SK-N-SH (cell line): ENCODE results near the gene FKBP8. TPM values are rescaled to one million over a fixed set of nuclear protein-coding genes. Genes with fewer than 3 reads are reported as not detected.

Experiments
- CTCF ChIA-PET: fragments of 300-600, 350-600 bp; formaldehyde crosslinking; extraction: SDS; loops from one replicate; lab custom pipeline; 2021; lab: Yijun Ruan, JAX
- POLR2A ChIA-PET: fragments of 350-600 bp; sonication (Branson Sonifier 250); formaldehyde crosslinking; extraction: SDS; loops from one replicate; lab custom pipeline; 2020; ENCODE audit warnings: antibody characterized with exemption, inconsistent platforms; lab: Yijun Ruan, JAX
- DNase-seq: peaks from one replicate; pipeline ENCODE4 v3.0.0; 2012
- H2AFZ ChIP-seq: fragments of 200-600 bp; sonication (generic); 2 replicates; pipeline ENCODE4 v1.8.1; 2016; ENCODE audit warnings: antibody characterized with exemption, mild to moderate bottlenecking, low read depth
- H3F3A ChIP-seq: fragments of 200-600 bp; sonication (generic); replicated peaks from 2 replicates; pipeline ENCODE3; 2016; ENCODE audit warnings: antibody characterized with exemption, mild to moderate bottlenecking; ENCODE audit not compliant: insufficient read depth
- H3K27ac ChIP-seq, 2 experiments: fragments of 200-500 bp in 1 of 2; fragments of 200-600 bp in 1 of 2; sonication (Bioruptor generic) in 1 of 2; sonication (generic), shearing (Covaris generic) in 1 of 2; 2 replicates each; pipeline versions ENCODE4 v1.5.1 to v1.6.1; 2014 to 2016; ENCODE audit warnings: low read depth in 2 of 2, inconsistent platforms in 1 of 2, low read length in 1 of 2, mild to moderate bottlenecking in 1 of 2, mixed read lengths in 1 of 2
- H3K27me3 ChIP-seq: fragments of 200-600 bp; sonication (generic), shearing (Covaris generic); 2 replicates; pipeline ENCODE4 v1.6.1; 2016; ENCODE audit warnings: mixed run types; ENCODE audit not compliant: insufficient read depth
- H3K36me3 ChIP-seq, 2 experiments: fragments of 200-500 bp in 1 of 2; fragments of 200-600 bp in 1 of 2; sonication (Bioruptor generic) in 1 of 2; sonication (generic) in 1 of 2; replicated peaks in 1 of 2; 2 replicates each; pipeline versions ENCODE3 to v1.5.1; 2014 to 2016; ENCODE audit warnings: low read length in 1 of 2, mild to moderate bottlenecking in 1 of 2; ENCODE audit not compliant: insufficient read depth in 2 of 2, control insufficient read depth in 1 of 2
- H3K4me1 ChIP-seq, 2 experiments: fragments of 200-500 bp in 1 of 2; fragments of 200-600 bp in 1 of 2; sonication (Bioruptor generic) in 1 of 2; sonication (generic), shearing (Covaris generic) in 1 of 2; 2 replicates each; pipeline versions ENCODE4 v1.5.1 to v1.6.1; 2014 to 2016; ENCODE audit warnings: low read depth in 1 of 2, low read length in 1 of 2, mixed run types in 1 of 2; ENCODE audit not compliant: insufficient read depth in 2 of 2, control insufficient read depth in 1 of 2
- H3K4me2 ChIP-seq: fragments of 200-600 bp; sonication (generic), shearing (Covaris generic); 2 replicates; pipeline ENCODE4 v1.6.1; 2017; ENCODE audit warnings: mixed run types
- H3K4me3 ChIP-seq, 2 experiments: fragments of 200-500 bp in 1 of 2; fragments of 200-600 bp in 1 of 2; sonication (Bioruptor generic) in 1 of 2; sonication (generic), shearing (Covaris generic) in 1 of 2; 2 replicates each; pipeline versions ENCODE4 v1.5.1 to v1.8.1; 2014 to 2016; ENCODE audit warnings: low read depth in 2 of 2, inconsistent platforms in 1 of 2, low read length in 1 of 2, mild to moderate bottlenecking in 1 of 2, mixed read lengths in 1 of 2, moderate library complexity in 1 of 2
- H3K79me2 ChIP-seq: fragments of 200-600 bp; sonication (generic); 2 replicates; pipeline ENCODE4 v1.8.1; 2017; ENCODE audit warnings: mild to moderate bottlenecking; ENCODE audit not compliant: insufficient read depth
- H3K9ac ChIP-seq: fragments of 200-600 bp; sonication (generic); 2 replicates; pipeline ENCODE4 v1.6.1; 2017; ENCODE audit warnings: mixed run types
- H3K9me2 ChIP-seq: fragments of 200-600 bp; sonication (generic); 2 replicates; pipeline ENCODE4 v1.6.1; 2017; ENCODE audit warnings: mixed run types
- H3K9me3 ChIP-seq: fragments of 200-600 bp; sonication (generic); 2 replicates; pipeline ENCODE4 v1.6.1; 2017; ENCODE audit warnings: mixed run types, mild to moderate bottlenecking, moderate library complexity
- H4K20me1 ChIP-seq: fragments of 200-600 bp; sonication (generic); 2 replicates; pipeline ENCODE4 v1.6.1; 2017; ENCODE audit warnings: mild to moderate bottlenecking, mixed run types; ENCODE audit not compliant: insufficient read depth
- CHD2 ChIP-seq: fragments of 150-350 bp; IDR thresholded peaks from 2 replicates; pipeline ENCODE4 v1.6.1; 2018; ENCODE audit warnings: low read length; ENCODE audit not compliant: partially characterized antibody
- CTCF ChIP-seq: fragments of 200-600 bp; sonication (generic); IDR thresholded peaks from 2 replicates; pipeline ENCODE4 v1.6.1; 2017; ENCODE audit warnings: antibody characterized with exemption, mild to moderate bottlenecking, moderate library complexity
- ELF1 ChIP-seq: IDR thresholded peaks from 2 replicates; pipeline ENCODE4 v1.4.0; 2012
- EP300 ChIP-seq, 2 experiments: IDR thresholded peaks; 2 replicates each; pipeline versions ENCODE4 v1.4.0 to v1.6.1; 2012; ENCODE audit warnings: borderline replicate concordance in 1 of 2, low read depth in 1 of 2, low read length in 1 of 2
- EZH2phosphoT487 ChIP-seq: fragments of 200-600 bp; sonication (generic); IDR thresholded peaks from 2 replicates; pipeline ENCODE4 v1.6.1; 2017; ENCODE audit warnings: low read depth, mixed run types, mild to moderate bottlenecking, antibody characterized with exemption, moderate library complexity, borderline replicate concordance
- FOXJ3 ChIP-seq: sonication (generic); formaldehyde crosslinking; IDR thresholded peaks from 2 replicates; pipeline ENCODE4 v1.5.1; 2020; ENCODE audit warnings: mild to moderate bottlenecking, missing genetic modification reagents
- FOXM1 ChIP-seq: IDR thresholded peaks from 2 replicates; pipeline ENCODE4 v1.4.0; 2012; ENCODE audit warnings: low read depth, mild to moderate bottlenecking
- GATA2 ChIP-seq: sonication (generic); formaldehyde crosslinking; IDR thresholded peaks from 2 replicates; pipeline ENCODE4 v1.5.0; 2020; ENCODE audit warnings: mild to moderate bottlenecking, missing genetic modification reagents
- MXI1 ChIP-seq: IDR thresholded peaks from 2 replicates; pipeline ENCODE4 v1.6.1; 2012; ENCODE audit warnings: mild to moderate bottlenecking, low read depth, low read length, improper control_type of control experiment
- NFIC ChIP-seq: IDR thresholded peaks from 2 replicates; pipeline ENCODE4 v1.4.0; 2012; ENCODE audit warnings: borderline replicate concordance
- POLR2AphosphoS5 ChIP-seq: IDR thresholded peaks from 2 replicates; pipeline ENCODE4 v1.6.1; 2012; ENCODE audit warnings: low read depth, low read length
- RXRA ChIP-seq: IDR thresholded peaks from 2 replicates; pipeline ENCODE4 v1.4.0; 2012; ENCODE audit warnings: low read depth, mild to moderate bottlenecking, borderline replicate concordance
- SMC3 ChIP-seq: IDR thresholded peaks from 2 replicates; pipeline ENCODE4 v1.6.1; 2012; ENCODE audit warnings: low read depth, low read length, improper control_type of control experiment
- TCF12 ChIP-seq: IDR thresholded peaks from 2 replicates; pipeline ENCODE4 v1.4.0; 2012
- USF2 ChIP-seq: fragments of 150-350 bp; IDR thresholded peaks from 2 replicates; pipeline ENCODE4 v1.6.1; 2017; ENCODE audit warnings: antibody characterized with exemption, low read length, low read depth, borderline replicate concordance
- ZBTB33 ChIP-seq: IDR thresholded peaks from 2 replicates; pipeline ENCODE4 v1.4.0; 2012; ENCODE audit warnings: low read depth, borderline replicate concordance
- whole genome bisulfite sequencing: methylation state at CpG from one replicate; pipeline ENCODE4 v1.1.6; 2017; ENCODE audit warnings: low lambda C conversion rate; 5-methylcytosine and 5-hydroxymethylcytosine counted together
- polyA plus RNA-seq, 3 experiments: library from polyadenylated mRNA; depleted of rRNA; stranded (reverse); fragments of >200 nt; gene quantifications; 2 replicates each; pipeline ENCODE4 v1.2.3, GENCODE V29; 2012

FKBP8 gene
- polyA plus RNA-seq, 1 of the 3 experiments (the other 2 are of a cell fraction), result 273 TPM

- CTCF ChIA-PET, result interaction anchor here (1.1 to 5.1 kb wide), 7 partner anchors 14 to 83 kb away, joined by 3 to 58 read pairs (median 7); partner anchors contain the start of gene ELL
Observed at GRCh38 chr19:18507021-18507726, 36.2 kb downstream of the FKBP8 start.

GRCh38 chr19:18506101-18506930, 37.1 kb downstream of the FKBP8 start:
- CTCF ChIA-PET, result interaction anchor here (1.1 to 5.1 kb wide), 6 partner anchors 15 to 84 kb away, joined by 3 to 58 read pairs (median 5); partner anchors contain the start of gene ELL
- POLR2A ChIA-PET, result interaction anchor here (1.0 kb wide), 1 partner anchor 13 kb away, joined by 3 read pairs; no protein-coding TSS in a partner anchor
- H4K20me1 ChIP-seq, result peaks cover 100% of the 10 kb centered on the region

More at GRCh38 chr19:18507021-18507726, 36.2 kb downstream of the FKBP8 start:
- WGBS, result 57% methylated on average over 5 of the region's 9 CpGs
- H4K20me1 ChIP-seq, result peaks cover 100% of the 10 kb centered on the region
- peaks cover 98% of the 10 kb centered on the region for H3K79me2 ChIP-seq
- peaks cover 0 to 63% of the 10 kb centered on the region in 2 experiments; a peak in 1 of 4 replicates for H3K4me1 ChIP-seq
- no peaks in the 10 kb centered on the region for H3K36me3 ChIP-seq
- no peaks in the 10 kb centered on the region for H3K9me2 ChIP-seq
- POLR2A ChIA-PET, result interaction anchor here (1.0 kb wide), 1 partner anchor 12 kb away, joined by 3 read pairs; no protein-coding TSS in a partner anchor
- H3F3A ChIP-seq, result no peaks in the 10 kb centered on the region
- no peak overlapping the region for H3K4me3 ChIP-seq
- TF ChIP-seq SMC3 (no peak), NFIC (peak; percentile 24; the same call in 1 of the 2 replicates), TCF12 (peak; percentile 23; the same call in 1 of the 2 replicates), GATA2 (CRISPR knock-in tag) (peak; percentile 75), EP300 (IDR thresholded peaks at IDR 0.05; ENCODE audit: borderline replicate concordance in 1 of 2, low read depth in 1 of 2, low read length in 1 of 2) (peak in 1 of 2 experiments; percentile 40; a peak in 1 of 4 replicates)
- H3K9me3 ChIP-seq, result no peaks in the 10 kb centered on the region
- H3K9ac ChIP-seq, result no peak overlapping the region
- DNase-seq, result peak; percentile 57
- H2AFZ ChIP-seq, result no peak overlapping the region
- peak overlapping the region in 1 of 2 experiments; percentile 64; a peak in 2 of 4 replicates for H3K27ac ChIP-seq
- peak overlapping the region; percentile 41 for H3K4me2 ChIP-seq
- H3K27me3 ChIP-seq, result no peaks in the 10 kb centered on the region

More at GRCh38 chr19:18506101-18506930, 37.1 kb downstream of the FKBP8 start:
- no peak overlapping the region for H3K4me3 ChIP-seq
- peak overlapping the region; percentile 41; the same call in 1 of the 2 replicates for H3K4me2 ChIP-seq
- peaks cover 96% of the 10 kb centered on the region for H3K79me2 ChIP-seq
- no peak overlapping the region for H3K9ac ChIP-seq
- 94% methylated on average over 16 of the region's 19 CpGs for WGBS
- H3K4me1 ChIP-seq, result peaks cover 0 to 72% of the 10 kb centered on the region in 2 experiments; a peak in 1 of 4 replicates
- no peaks in the 10 kb centered on the region for H3K27me3 ChIP-seq
- H3K9me2 ChIP-seq, result no peaks in the 10 kb centered on the region
- H2AFZ ChIP-seq, result no peak overlapping the region
- TF ChIP-seq POLR2AphosphoS5 (no peak), EP300 (IDR thresholded peaks at IDR 0.05; ENCODE audit: borderline replicate concordance in 1 of 2, low read depth in 1 of 2, low read length in 1 of 2) (no peak), RXRA (no peak), EZH2phosphoT487 (no peak), MXI1 (no peak), CTCF (no peak), ELF1 (no peak), FOXJ3 (CRISPR knock-in tag) (no peak), TCF12 (no peak), CHD2 (no peak), SMC3 (no peak), FOXM1 (no peak), ZBTB33 (no peak), NFIC (no peak), USF2 (no peak)
- TF ChIP-seq, all 33 proteins: peak for 0
- no peaks in the 10 kb centered on the region for H3K9me3 ChIP-seq
- H3F3A ChIP-seq, result no peaks in the 10 kb centered on the region
- no peaks in the 10 kb centered on the region for H3K36me3 ChIP-seq
- H3K27ac ChIP-seq, result peak overlapping the region in 1 of 2 experiments; percentile 64; a peak in 1 of 4 replicates
- DNase-seq, result no peak
